Chondrocyte (in vitro differentiated cells): ENCODE measurements around the gene GZF1. TPM values are rescaled to one million over a fixed set of nuclear protein-coding genes. Genes with fewer than 3 reads are reported as not detected.

ENCODE experiments used
- DNase-seq: peaks from one replicate; pipeline ENCODE4 v3.0.0; 2021; ENCODE audit warnings: mixed read lengths, low spot score
- H3K27ac Mint-ChIP-seq: one replicate; pipeline ENCODE4 v1.8.0; 2021; ENCODE audit warnings: mild to moderate bottlenecking, moderate library complexity, mixed read lengths; ENCODE audit not compliant: unreplicated experiment
- H3K27me3 Mint-ChIP-seq: 2 replicates; pipeline ENCODE4 v1.8.0; 2021; ENCODE audit warnings: low read depth, mixed read lengths
- H3K36me3 Mint-ChIP-seq: 2 replicates; pipeline ENCODE4 v1.8.0; 2021; ENCODE audit warnings: low read depth, mixed read lengths
- H3K4me1 Mint-ChIP-seq: 2 replicates; pipeline ENCODE4 v1.8.0; 2021; ENCODE audit warnings: low read depth, mild to moderate bottlenecking, mixed read lengths
- H3K4me3 Mint-ChIP-seq: one replicate; pipeline ENCODE4 v1.8.0; 2021; ENCODE audit warnings: mild to moderate bottlenecking, moderate library complexity, mixed read lengths; ENCODE audit not compliant: unreplicated experiment
- H3K9me3 Mint-ChIP-seq: 2 replicates; pipeline ENCODE4 v1.8.0; 2021; ENCODE audit warnings: low read depth, mixed read lengths
- CTCF ChIP-seq: fragments of 200-600 bp; sonication (generic); IDR thresholded peaks from 2 replicates; pipeline ENCODE4 v1.5.0; 2021; ENCODE audit warnings: antibody characterized with exemption, mild to moderate bottlenecking, moderate library complexity
- long read RNA-seq: library from polyadenylated mRNA; stranded (forward); transcript quantifications from one replicate; pipeline ENCODE4 v2.0.0, GENCODE V29; 2021
- total RNA-seq: library from RNA; stranded (reverse); gene quantifications from 3 replicates; pipeline ENCODE4 v1.2.1, GENCODE V29; 2021

GZF1 gene
- 10.7 to 14.6 TPM (median 11.4 TPM) in 3 replicates for total RNA-seq
- long read RNA-seq, full-length matches to known transcripts, result 20 of 35 reads
- long read RNA-seq, partial matches to known transcripts, result 1 of 35 reads
- long read RNA-seq, other reads (novel, unspliced or antisense), result 14 of 35 reads

- H3K4me3 Mint-ChIP-seq, result peak within 1 kb of the TSS; percentile 92
- peak; percentile 99 for DNase-seq
- peaks cover 55% of the 10 kb centered on the region for H3K4me1 Mint-ChIP-seq
- H3K36me3 Mint-ChIP-seq, result peaks cover 8% of the 10 kb centered on the region
- H3K27ac Mint-ChIP-seq, result peak within 1 kb of the TSS; percentile 99
- TF ChIP-seq CTCF, result peak; percentile 33
- H3K9me3 Mint-ChIP-seq, result no peaks in the 10 kb centered on the region
- H3K27me3 Mint-ChIP-seq, result no peaks in the 10 kb centered on the region
Observed at GRCh38 chr20:23361476-23362391, at the start of gene GZF1. Gene GZF1 (plus strand): TSS chr20:23362182. CDS start chr20:23364384, 2,202 bp downstream.

DNA sequence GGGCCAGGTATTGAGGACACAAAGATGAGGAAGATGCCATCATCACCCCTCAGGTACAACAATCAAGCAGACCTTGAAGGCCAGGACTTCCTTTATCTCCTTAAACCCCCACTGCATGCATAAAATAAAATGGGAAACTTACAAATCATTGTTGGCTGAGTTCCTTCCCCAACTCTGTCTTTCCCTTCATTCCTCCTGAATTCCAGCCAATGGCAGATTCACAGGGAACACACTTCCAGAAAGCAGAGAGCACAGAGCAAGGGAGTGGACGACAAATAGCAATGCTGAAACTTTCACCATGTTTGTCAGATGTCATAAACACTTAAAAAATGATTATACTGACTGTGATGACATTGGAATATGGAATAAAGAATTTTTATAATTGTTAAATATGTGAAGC lies 48.7 kb upstream of the GZF1 start:
- Mint-ChIP-seq H3K4me1 (no peaks in the 10 kb centered on the region), H3K4me3 (no peak overlapping the region), H3K36me3 (peaks cover 5% of the 10 kb centered on the region), H3K27me3 (peaks cover 12% of the 10 kb centered on the region), H3K27ac (no peak overlapping the region), H3K9me3 (no peaks in the 10 kb centered on the region)
- TF ChIP-seq CTCF, result no peak
- DNase-seq, result no peak

GRCh38 chr20:23314699-23315098 lies 47.3 kb upstream of the GZF1 start:
- no peak for DNase-seq
- no peaks in the 10 kb centered on the region for H3K4me1 Mint-ChIP-seq
- H3K27ac Mint-ChIP-seq, result no peak overlapping the region
- peaks cover 5% of the 10 kb centered on the region for H3K36me3 Mint-ChIP-seq
- H3K4me3 Mint-ChIP-seq, result no peak overlapping the region
- no peak for TF ChIP-seq CTCF
- H3K27me3 Mint-ChIP-seq, result peaks cover 9% of the 10 kb centered on the region
- no peaks in the 10 kb centered on the region for H3K9me3 Mint-ChIP-seq

GRCh38 chr20:23315099-23315498 lies 46.9 kb upstream of the GZF1 start:
- Mint-ChIP-seq H3K36me3 (peaks cover 5% of the 10 kb centered on the region), H3K27ac (no peak overlapping the region), H3K4me3 (no peak overlapping the region), H3K27me3 (peaks cover 8% of the 10 kb centered on the region), H3K9me3 (no peaks in the 10 kb centered on the region), H3K4me1 (no peaks in the 10 kb centered on the region)
- TF ChIP-seq CTCF, result no peak
- DNase-seq, result no peak

GRCh38 chr20:23316626-23317025 lies 45.4 kb upstream of the GZF1 start:
- Mint-ChIP-seq H3K36me3 (peaks cover 5% of the 10 kb centered on the region), H3K4me1 (no peaks in the 10 kb centered on the region), H3K4me3 (no peak overlapping the region), H3K27me3 (peaks cover 8% of the 10 kb centered on the region), H3K27ac (no peak overlapping the region), H3K9me3 (no peaks in the 10 kb centered on the region)
- TF ChIP-seq CTCF, result no peak
- no peak for DNase-seq
